ENCODE data around the gene SLC13A4. TPM values are rescaled to one million over a fixed set of nuclear protein-coding genes. Genes with fewer than 3 reads are reported as not detected.

The SLC13A4 gene
- polyA plus RNA-seq, 1 donor from 2014 or later, result 1.4 TPM

GRCh38 chr7:135658564-135658963 lies 69.4 kb downstream of the SLC13A4 start:
- Histone ChIP-seq H3K9me3 (ENCODE audit: low read length) (no peaks in the 10 kb centered on the region), H3K4me3 (ENCODE audit: low read length) (no peak overlapping the region), H3K79me2 (replicated peaks; ENCODE audit: insufficient read depth, low read length) (peaks cover 12% of the 10 kb centered on the region), H3K4me2 (ENCODE audit: low read length) (no peak overlapping the region), H3K9me2 (ENCODE audit: insufficient read depth, low read length) (no peaks in the 10 kb centered on the region), H3F3A (ENCODE audit: insufficient read depth, low read length, poor library complexity, severe bottlenecking) (no peaks in the 10 kb centered on the region), H3K27ac (ENCODE audit: low read length) (no peak overlapping the region), H4K20me1 (ENCODE audit: insufficient read depth) (no peaks in the 10 kb centered on the region), H3K9ac (ENCODE audit: low read length) (no peak overlapping the region), H2AFZ (ENCODE audit: low read depth, low read length) (no peak overlapping the region), H3K27me3 (ENCODE audit: insufficient read depth, low read depth, low read length) (no peaks in the 10 kb centered on the region), H3K36me3 (ENCODE audit: insufficient read depth, low read length) (no peaks in the 10 kb centered on the region)
- TF ChIP-seq TAF1 (IDR thresholded peaks at IDR 0.05; ENCODE audit: low read depth) (no peak), RAD21 (conservative IDR thresholded peaks at IDR 0.05) (no peak)

- H3K36me3 ChIP-seq (ENCODE audit: insufficient read depth, low read length), result no peaks in the 10 kb centered on the region
- H3F3A ChIP-seq (ENCODE audit: insufficient read depth, low read length, poor library complexity, severe bottlenecking), result no peaks in the 10 kb centered on the region
- H3K9ac ChIP-seq (ENCODE audit: low read length), result no peak overlapping the region
- no peaks in the 10 kb centered on the region for H3K9me3 ChIP-seq (ENCODE audit: low read length)
- no peaks in the 10 kb centered on the region for H3K27me3 ChIP-seq (ENCODE audit: insufficient read depth, low read depth, low read length)
- no peak overlapping the region for H3K4me2 ChIP-seq (ENCODE audit: low read length)
- H4K20me1 ChIP-seq (ENCODE audit: insufficient read depth), result no peaks in the 10 kb centered on the region
- no peak overlapping the region for H3K27ac ChIP-seq (ENCODE audit: low read length)
- TF ChIP-seq MXI1 (conservative IDR thresholded peaks at IDR 0.05; ENCODE audit: poor library complexity, severe bottlenecking) (no peak), EP300 (conservative IDR thresholded peaks at IDR 0.05; ENCODE audit: poor library complexity, severe bottlenecking) (no peak), RAD21 (conservative IDR thresholded peaks at IDR 0.05) (no peak), REST (IDR thresholded peaks at IDR 0.05; ENCODE audit: borderline replicate concordance) (no peak), TAF1 (IDR thresholded peaks at IDR 0.05; ENCODE audit: low read depth) (no peak), POLR2AphosphoS5 (IDR thresholded peaks at IDR 0.05) (no peak), EZH2 (IDR thresholded peaks at IDR 0.05; ENCODE audit: borderline replicate concordance, insufficient read depth, low read length, poor library complexity, severe bottlenecking) (no peak), SMC3 (conservative IDR thresholded peaks at IDR 0.05; ENCODE audit: poor library complexity) (no peak), CTCF (IDR thresholded peaks at IDR 0.05; ENCODE audit: poor library complexity, severe bottlenecking) (no peak)
- H3K79me2 ChIP-seq (replicated peaks; ENCODE audit: insufficient read depth, low read length), result no peaks in the 10 kb centered on the region
- H3K4me3 ChIP-seq (ENCODE audit: low read length), result no peak overlapping the region
- H3K9me2 ChIP-seq (ENCODE audit: insufficient read depth, low read length), result no peaks in the 10 kb centered on the region
- no peak overlapping the region for H2AFZ ChIP-seq (ENCODE audit: low read depth, low read length)
Measured at GRCh38 chr7:135653340-135654080, 74.5 kb downstream of the SLC13A4 start.

Measured in neural cell (in vitro differentiated cells).